GM15510 (cell line): Measurements from ENCODE around the gene SEMA5A.

ENCODE experiments used
- POLR2A ChIP-seq: IDR thresholded peaks from 3 replicates; pipeline ENCODE4 v1.6.1; 2011; ENCODE audit warnings: borderline replicate concordance; ENCODE audit not compliant: insufficient read length; ENCODE audit errors: extremely low read depth

The SEMA5A gene

GRCh38 chr5:9363026-9363425, 182.8 kb downstream of the SEMA5A start:
- no peak for TF ChIP-seq POLR2A

- TF ChIP-seq POLR2A, result no peak
These were observed 183.3 kb downstream of the SEMA5A start for GRCh38 chr5:9362600-9362999.

GRCh38 chr5:9361835-9362234, 184.0 kb downstream of the SEMA5A start:
- TF ChIP-seq POLR2A, result no peak

DNA sequence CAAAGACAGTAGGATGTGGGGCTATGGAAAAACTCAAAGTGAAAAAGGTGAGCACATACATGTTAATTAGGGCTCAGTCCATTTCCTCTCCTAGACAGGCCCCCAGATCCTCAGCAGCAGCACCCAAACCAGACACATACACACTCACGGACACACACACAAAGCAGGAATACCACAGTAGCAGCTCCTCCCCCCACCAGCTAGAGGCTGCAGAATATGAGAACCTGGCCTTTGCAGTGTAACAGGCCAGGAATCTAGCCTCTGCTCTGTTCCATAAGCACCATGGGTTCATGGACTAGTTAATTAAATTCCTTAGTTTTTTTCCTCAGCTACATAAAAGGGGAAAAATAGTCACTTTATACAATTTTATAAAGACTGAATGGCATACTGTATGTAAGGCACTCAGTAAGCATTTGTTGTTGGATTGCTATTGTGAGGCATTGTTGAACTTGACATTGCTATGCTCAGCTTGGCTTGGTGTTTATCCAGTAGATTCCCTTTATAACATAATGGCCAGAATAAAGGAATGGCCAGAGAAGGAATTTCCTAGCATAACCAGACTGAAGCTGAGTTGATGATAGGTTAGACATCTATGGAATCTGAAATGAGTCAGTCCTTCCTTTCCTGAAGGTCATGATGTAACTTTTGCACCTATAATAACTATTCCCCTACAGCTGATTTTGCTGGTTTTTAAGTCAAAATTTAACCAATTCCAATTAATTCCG, 186.8 kb downstream of the SEMA5A start:
- TF ChIP-seq POLR2A, result no peak

GRCh38 chr5:9356351-9356825, 189.5 kb downstream of the SEMA5A start:
- no peak for TF ChIP-seq POLR2A

- no peak for TF ChIP-seq POLR2A
These were observed 191.4 kb downstream of the SEMA5A start for GRCh38 chr5:9354336-9355081.

GRCh38 chr5:9351546-9351945, 194.3 kb downstream of the SEMA5A start:
- no peak for TF ChIP-seq POLR2A

DNA sequence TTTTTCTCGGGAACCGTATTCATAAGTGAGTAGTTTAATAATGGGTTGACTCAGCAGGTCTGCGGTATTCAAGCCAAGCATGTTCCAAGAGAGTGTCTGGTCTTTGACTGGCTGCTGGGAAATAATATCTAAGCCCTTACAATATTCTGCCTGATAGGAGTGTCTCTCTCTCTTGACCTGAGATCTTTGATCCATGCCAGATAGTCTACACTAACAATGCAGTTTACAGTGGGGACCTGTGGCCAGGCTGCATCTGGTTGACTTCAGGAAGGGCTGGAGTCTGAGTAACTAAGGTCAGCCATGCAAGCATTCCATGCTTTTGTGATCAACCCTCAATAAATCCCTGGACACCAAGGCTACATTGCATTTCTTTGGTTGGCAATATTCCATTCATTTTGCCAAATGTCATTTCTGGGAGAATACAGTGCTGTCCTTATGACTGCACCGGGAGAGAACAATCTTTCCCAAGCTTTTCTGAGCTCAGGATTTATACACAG, 195.5 kb downstream of the SEMA5A start:
- no peak for TF ChIP-seq POLR2A

DNA sequence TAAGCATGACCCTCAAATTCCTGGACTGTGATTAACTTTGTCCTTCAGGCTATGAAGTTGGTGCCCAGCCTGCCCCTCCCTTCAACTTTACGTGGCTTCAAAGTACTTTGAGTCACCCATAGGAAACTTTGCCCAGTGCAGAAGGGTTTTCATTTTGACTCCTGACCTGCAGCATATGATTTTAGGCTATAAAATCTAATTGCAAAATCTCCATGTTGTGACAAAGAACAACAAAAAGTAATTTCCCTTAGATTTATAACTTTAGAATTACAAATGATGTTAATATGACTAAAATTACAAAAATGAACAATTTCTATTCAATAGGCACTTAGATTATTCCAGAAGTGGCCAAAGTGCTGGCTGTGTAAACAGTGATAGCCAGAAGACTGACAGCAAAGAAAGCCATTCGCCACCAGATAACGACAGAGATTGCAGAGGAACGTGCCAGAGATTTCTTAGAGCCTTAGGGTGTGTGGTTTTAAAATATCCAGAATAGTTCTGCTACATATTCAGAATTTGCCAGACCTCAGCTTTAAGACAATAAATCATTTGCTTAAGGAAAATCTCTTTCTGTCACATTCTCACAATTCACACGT, 197.4 kb downstream of the SEMA5A start:
- TF ChIP-seq POLR2A, result no peak

DNA sequence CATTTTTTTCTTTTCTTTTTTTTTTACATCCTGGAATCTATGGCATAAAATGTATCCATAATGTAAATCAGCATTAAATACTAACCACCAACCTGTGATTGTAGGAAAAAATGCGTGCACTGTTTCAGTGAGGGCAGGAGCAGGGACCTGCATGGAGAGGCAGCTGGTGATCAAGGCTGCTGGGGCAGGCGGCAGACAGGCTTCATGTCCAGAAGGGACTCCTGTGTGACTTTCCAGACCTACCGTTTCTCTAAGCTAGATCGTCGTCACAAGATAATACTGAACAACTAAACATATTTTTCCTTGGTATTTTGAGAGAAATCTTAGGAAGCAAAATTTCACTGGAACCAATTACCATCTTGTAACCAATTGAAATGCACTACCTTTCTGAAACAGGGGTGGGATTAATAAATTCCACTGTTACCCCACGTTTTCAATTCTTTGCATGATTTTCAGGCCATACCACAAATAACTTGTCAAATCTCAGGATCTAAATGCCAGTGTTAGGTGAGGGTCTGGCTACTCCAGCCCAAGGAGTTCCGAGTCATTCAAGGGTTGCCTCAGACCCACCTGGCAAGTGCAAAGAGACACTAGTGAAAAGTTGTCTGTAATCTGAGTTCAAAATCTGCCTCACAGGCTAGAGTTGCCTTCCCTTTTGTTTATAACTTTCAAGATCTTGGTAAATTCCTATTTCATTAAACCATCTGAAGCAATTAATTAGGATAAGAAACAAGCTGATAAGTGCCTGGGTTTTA, 198.2 kb downstream of the SEMA5A start:
- TF ChIP-seq POLR2A, result no peak

GRCh38 chr5:9347032-9347431, 198.8 kb downstream of the SEMA5A start:
- no peak for TF ChIP-seq POLR2A

DNA sequence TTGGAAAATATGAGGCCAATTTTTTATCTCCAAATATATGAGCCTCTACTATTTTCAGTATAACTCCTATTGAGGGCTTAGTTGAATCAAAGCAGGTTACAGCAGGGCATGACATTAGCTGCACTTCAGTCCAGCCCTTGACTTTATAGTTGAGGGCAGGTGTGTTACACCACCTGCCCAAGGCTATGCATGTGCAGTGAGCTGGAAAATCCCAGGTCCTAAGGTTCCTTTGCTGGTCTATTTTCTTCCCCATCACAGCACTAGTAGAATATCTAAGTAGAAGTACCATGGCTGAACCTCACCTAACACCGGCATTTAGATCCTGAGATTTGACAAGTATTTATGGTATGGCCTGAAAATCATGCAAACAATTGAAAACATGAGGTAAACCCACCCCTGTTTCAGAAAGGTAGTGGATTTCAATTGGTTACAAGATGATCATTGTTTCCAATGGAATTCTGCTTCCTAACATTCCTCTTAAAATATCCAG, 201.1 kb downstream of the SEMA5A start:
- TF ChIP-seq POLR2A, result no peak

- TF ChIP-seq POLR2A, result no peak
These were observed 202.6 kb downstream of the SEMA5A start for GRCh38 chr5:9343146-9343850.

DNA sequence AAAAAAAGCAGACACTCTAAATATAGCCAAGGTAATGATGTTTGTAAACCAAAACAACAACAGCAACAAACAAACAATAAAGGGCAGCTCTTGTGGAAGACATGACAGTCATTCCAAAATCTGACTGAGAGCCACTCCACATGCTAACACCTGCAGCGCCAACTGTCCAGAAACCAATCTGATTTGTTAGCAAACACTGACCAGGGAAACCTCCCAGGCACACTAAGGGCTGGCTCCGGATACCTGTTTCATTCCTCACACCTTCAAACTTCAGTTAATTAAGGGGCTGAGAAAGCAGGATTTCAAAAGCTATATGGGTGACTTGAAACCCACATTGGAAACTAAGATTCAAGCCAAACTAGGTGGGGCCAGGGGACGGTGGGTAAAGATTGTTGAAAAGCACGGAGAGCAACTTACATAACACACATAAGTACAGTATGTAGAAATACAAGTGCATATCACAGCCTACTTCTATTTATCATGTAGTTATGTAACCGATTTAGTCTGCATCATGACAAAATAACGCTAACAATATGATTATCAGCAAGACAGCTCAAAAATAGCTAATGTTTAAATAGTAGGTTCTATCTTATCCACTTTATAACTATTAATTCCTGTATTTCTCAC, 203.6 kb downstream of the SEMA5A start:
- no peak for TF ChIP-seq POLR2A

GRCh38 chr5:9340085-9340484, 205.8 kb downstream of the SEMA5A start:
- no peak for TF ChIP-seq POLR2A
